HUES64 (cell line): Measurements from ENCODE around the gene NOXA1.
"Not testable (repeated sequence)": the region's sequence is repeated elsewhere in the genome, so short reads cannot be mapped to it uniquely, and the experiment has no call there.

Experiments used
- H3K27ac ChIP-seq: 2 replicates; pipeline ENCODE4 v1.7.0; 2013; ENCODE audit warnings: low read depth, low read length, inconsistent platforms
- H3K27me3 ChIP-seq: 2 replicates; pipeline ENCODE4 v1.6.1; 2013; ENCODE audit warnings: mild to moderate bottlenecking, low read length; ENCODE audit not compliant: insufficient read depth
- H3K36me3 ChIP-seq: 2 replicates; pipeline ENCODE4 v1.6.1; 2013; ENCODE audit warnings: mild to moderate bottlenecking, low read length; ENCODE audit not compliant: insufficient read depth
- H3K4me1 ChIP-seq: 2 replicates; pipeline ENCODE4 v1.6.1; 2013; ENCODE audit warnings: mild to moderate bottlenecking, low read length, moderate library complexity; ENCODE audit not compliant: insufficient read depth
- H3K4me3 ChIP-seq: 2 replicates; pipeline ENCODE4 v1.5.1; 2013; ENCODE audit warnings: mild to moderate bottlenecking, low read length, moderate library complexity
- H3K9ac ChIP-seq: 2 replicates; pipeline ENCODE4 v1.6.1; 2013; ENCODE audit warnings: mild to moderate bottlenecking, low read depth, low read length
- H3K9me3 ChIP-seq: 2 replicates; pipeline ENCODE4 v1.6.1; 2013; ENCODE audit warnings: low read depth, low read length; ENCODE audit not compliant: insufficient read depth
- WGBS: fragments of 150-250, 120-280 bp; methylation state at CpG from one replicate; pipeline ENCODE4 v1.1.7; 2013; ENCODE audit warnings: missing lambda C conversion rate; 5-methylcytosine and 5-hydroxymethylcytosine counted together

NOXA1 gene

DNA sequence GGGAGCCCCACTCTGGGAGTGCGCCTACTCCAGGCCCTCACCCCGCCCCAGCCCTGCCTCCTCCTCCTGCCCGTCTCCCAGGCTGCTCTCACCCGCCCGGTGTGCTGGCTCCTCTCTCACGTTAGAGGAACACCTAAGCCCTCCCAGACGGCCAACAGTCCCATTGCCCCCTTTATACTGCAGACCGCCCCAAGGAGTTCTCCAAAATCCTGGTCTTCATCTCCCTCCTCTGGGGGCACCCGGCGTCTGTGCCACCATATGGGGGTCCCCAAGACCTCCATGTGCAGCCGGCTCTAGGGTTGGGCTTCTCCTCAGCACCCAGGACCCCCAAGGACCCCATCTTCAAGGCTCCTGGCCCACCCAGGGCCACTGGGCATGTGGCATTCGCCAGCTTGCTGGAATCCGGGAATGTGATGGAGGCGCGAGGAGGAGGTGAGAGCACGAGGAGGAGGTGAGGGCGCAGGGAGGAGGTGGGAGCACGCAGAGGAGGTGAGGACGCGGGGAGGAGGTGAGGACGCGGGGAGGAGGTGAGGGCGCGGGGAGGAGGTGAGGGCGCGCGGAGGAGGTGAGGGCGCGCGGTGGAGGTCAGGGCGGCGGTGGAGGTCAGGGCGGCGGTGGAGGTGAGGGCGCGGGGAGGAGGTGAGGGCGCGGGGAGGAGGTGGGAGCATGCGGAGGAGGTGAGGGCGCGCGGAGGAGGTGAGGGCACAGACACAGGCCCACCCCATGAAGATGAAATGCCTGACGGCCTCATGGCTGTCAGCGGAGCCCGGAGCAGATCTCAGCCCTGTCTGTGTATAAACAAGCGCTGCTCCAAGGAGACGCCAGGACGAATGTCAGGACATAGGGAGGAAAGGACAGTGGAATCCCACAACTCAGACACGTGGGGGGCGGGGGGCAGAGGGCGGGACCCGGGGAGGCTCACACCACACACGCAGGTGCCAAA is 41.4 kb upstream of the NOXA1 start:
- Histone ChIP-seq H3K9ac (no peak overlapping the region), H3K4me1 (no peaks in the 10 kb centered on the region), H3K4me3 (no peak overlapping the region), H3K9me3 (no peaks in the 10 kb centered on the region), H3K27me3 (0 out of 2 replicates have a peak, but pooled peaks cover 2% of the 10 kb centered on the region), H3K36me3 (no peaks in the 10 kb centered on the region), H3K27ac (no peak overlapping the region)
- 89% methylated on average over 53 of the region's 53 CpGs for WGBS

DNA sequence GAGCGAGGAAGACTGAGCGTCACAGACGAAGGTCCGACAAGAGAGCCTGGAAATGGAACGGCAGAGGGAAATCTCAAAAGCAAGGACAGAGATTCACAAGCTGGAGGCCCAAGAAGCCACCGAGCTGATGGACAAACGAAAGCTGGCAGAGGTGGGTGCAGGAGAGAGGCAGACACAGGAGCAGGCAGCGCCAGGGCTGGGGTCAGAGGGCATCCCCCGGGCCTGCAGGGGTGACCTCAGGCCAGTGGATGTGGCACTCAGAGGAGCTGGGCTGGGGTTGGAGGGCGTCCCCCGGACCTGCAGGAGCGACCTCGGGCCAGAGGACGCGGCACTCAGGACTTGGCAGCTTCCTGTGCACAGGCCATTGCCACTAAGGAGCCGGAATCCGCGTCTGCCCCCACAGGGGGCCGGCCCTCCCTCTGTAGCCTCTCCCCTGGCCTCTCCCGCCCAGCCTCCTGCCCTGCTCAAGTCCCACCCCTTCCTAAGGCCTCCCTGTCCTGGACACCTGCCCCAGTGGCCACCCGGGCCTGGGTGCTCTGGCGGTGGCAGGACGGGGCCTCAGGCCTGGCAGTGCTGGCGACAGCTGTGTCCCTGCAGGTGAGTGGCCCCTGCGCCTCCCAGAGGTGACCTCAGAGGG is 40.6 kb upstream of the NOXA1 start:
- Histone ChIP-seq H3K9me3 (no peaks in the 10 kb centered on the region), H3K4me1 (no peaks in the 10 kb centered on the region), H3K27ac (no peak overlapping the region), H3K4me3 (no peak overlapping the region), H3K9ac (no peak overlapping the region), H3K36me3 (no peaks in the 10 kb centered on the region), H3K27me3 (0 out of 2 replicates have a peak, but pooled peaks cover 2% of the 10 kb centered on the region)
- 78% methylated on average over 25 of the region's 25 CpGs for WGBS

DNA sequence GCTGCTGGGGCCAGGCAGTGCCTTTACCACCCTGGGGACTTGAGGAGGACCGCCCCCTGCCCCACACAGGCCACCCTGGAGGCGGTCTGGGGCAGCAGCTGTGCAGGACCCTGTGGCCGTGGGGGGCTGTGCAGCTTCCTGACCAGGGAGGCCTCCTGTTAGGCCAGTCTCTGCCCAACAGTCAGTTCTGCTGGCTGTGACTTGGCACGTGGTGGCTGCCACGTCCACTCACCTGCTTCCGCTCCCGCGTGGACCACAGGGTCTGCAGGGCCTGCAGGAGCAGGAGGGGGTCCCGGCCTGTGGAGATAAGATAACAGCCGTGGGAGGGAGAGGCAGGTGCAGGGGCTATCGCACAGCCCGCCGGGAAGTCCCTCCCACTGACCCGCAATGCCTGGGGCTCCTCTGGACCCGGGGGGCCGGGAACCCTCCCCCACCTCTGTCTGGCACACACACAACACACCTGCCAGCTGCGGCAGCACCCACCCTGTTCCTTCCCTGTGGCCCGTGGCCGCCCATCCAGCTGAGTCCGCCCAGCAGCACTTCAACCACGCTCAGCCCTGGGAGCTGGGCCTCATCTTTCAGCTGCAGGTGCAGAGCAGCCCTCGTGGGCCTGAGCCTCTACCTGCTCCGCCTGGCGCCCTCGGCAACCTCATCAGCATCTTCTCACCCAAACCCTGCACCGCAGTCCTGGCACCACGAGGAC is 40.0 kb upstream of the NOXA1 start:
- no peak overlapping the region for H3K4me3 ChIP-seq
- no peaks in the 10 kb centered on the region for H3K4me1 ChIP-seq
- no peak overlapping the region for H3K27ac ChIP-seq
- H3K36me3 ChIP-seq = no peaks in the 10 kb centered on the region
- H3K27me3 ChIP-seq = 0 out of 2 replicates have a peak, but pooled peaks cover 2% of the 10 kb centered on the region
- WGBS = 86% methylated on average over 27 of the region's 27 CpGs
- no peaks in the 10 kb centered on the region for H3K9me3 ChIP-seq
- H3K9ac ChIP-seq = no peak overlapping the region

- no peak overlapping the region for H3K27ac ChIP-seq
- H3K4me1 ChIP-seq = no peaks in the 10 kb centered on the region
- no peak overlapping the region for H3K4me3 ChIP-seq
- 90% methylated on average over 39 of the region's 39 CpGs for WGBS
- H3K9ac ChIP-seq = no peak overlapping the region
- H3K36me3 ChIP-seq = no peaks in the 10 kb centered on the region
- H3K9me3 ChIP-seq = no peaks in the 10 kb centered on the region
- 0 out of 2 replicates have a peak, but pooled peaks cover 2% of the 10 kb centered on the region for H3K27me3 ChIP-seq
Observed at GRCh38 chr9:137383784-137384756, 39.1 kb upstream of the NOXA1 start.

- H3K9me3 ChIP-seq = no peaks in the 10 kb centered on the region
- H3K4me1 ChIP-seq = no peaks in the 10 kb centered on the region
- H3K36me3 ChIP-seq = no peaks in the 10 kb centered on the region
- WGBS = 95% methylated on average over 25 of the region's 26 CpGs
- H3K4me3 ChIP-seq = no peak overlapping the region
- no peak overlapping the region for H3K9ac ChIP-seq
- no peaks in the 10 kb centered on the region for H3K27me3 ChIP-seq
- H3K27ac ChIP-seq = no peak overlapping the region
Observed at GRCh38 chr9:137385061-137385655, 38.0 kb upstream of the NOXA1 start.

- not testable (repeated sequence) for H3K27me3 ChIP-seq, H3K9ac ChIP-seq, H3K36me3 ChIP-seq, H3K4me1 ChIP-seq, H3K4me3 ChIP-seq, H3K9me3 ChIP-seq, H3K27ac ChIP-seq
- 83% methylated on average over 12 of the region's 12 CpGs for WGBS
Observed at GRCh38 chr9:137386507-137387113, 36.6 kb upstream of the NOXA1 start.

GRCh38 chr9:137387114-137387890 is 35.9 kb upstream of the NOXA1 start:
- H3K9me3 ChIP-seq = no peaks in the 10 kb centered on the region
- no peak overlapping the region for H3K27ac ChIP-seq
- H3K9ac ChIP-seq = no peak overlapping the region
- H3K4me3 ChIP-seq = no peak overlapping the region
- 91% methylated on average over 34 of the region's 34 CpGs for WGBS
- H3K27me3 ChIP-seq = no peaks in the 10 kb centered on the region
- no peaks in the 10 kb centered on the region for H3K36me3 ChIP-seq
- H3K4me1 ChIP-seq = no peaks in the 10 kb centered on the region

- no peaks in the 10 kb centered on the region for H3K9me3 ChIP-seq
- H3K4me1 ChIP-seq = no peaks in the 10 kb centered on the region
- H3K4me3 ChIP-seq = no peak overlapping the region
- H3K36me3 ChIP-seq = no peaks in the 10 kb centered on the region
- no peak overlapping the region for H3K9ac ChIP-seq
- 94% methylated on average over 26 of the region's 26 CpGs for WGBS
- H3K27me3 ChIP-seq = no peaks in the 10 kb centered on the region
- H3K27ac ChIP-seq = no peak overlapping the region
Observed at GRCh38 chr9:137387891-137388560, 35.2 kb upstream of the NOXA1 start.
